Neural crest cell (in vitro differentiated cells): Measurements from ENCODE around the gene ANXA5. TPM values are rescaled to one million over a fixed set of nuclear protein-coding genes. Genes with fewer than 3 reads are reported as not detected.

Experiments used
- DNase-seq: peaks from one replicate; pipeline ENCODE4 v3.0.0; 2021; ENCODE audit warnings: low read depth, mixed read lengths, low spot score
- H3K27ac Mint-ChIP-seq: one replicate; pipeline ENCODE4 v1.8.0; 2021; ENCODE audit warnings: mild to moderate bottlenecking, mixed read lengths; ENCODE audit not compliant: unreplicated experiment
- H3K27me3 Mint-ChIP-seq: 2 replicates; pipeline ENCODE4 v1.8.0; 2021; ENCODE audit warnings: low read depth, mild to moderate bottlenecking, mixed read lengths
- H3K36me3 Mint-ChIP-seq: 2 replicates; pipeline ENCODE4 v1.8.0; 2021; ENCODE audit warnings: low read depth, mild to moderate bottlenecking, mixed read lengths
- H3K4me1 Mint-ChIP-seq: 2 replicates; pipeline ENCODE4 v1.8.0; 2021; ENCODE audit warnings: mixed read lengths
- H3K4me3 Mint-ChIP-seq: one replicate; pipeline ENCODE4 v1.8.0; 2021; ENCODE audit warnings: mild to moderate bottlenecking, mixed read lengths
- H3K9me3 Mint-ChIP-seq: 2 replicates; pipeline ENCODE4 v1.8.0; 2021; ENCODE audit warnings: mixed read lengths
- total RNA-seq: library from RNA; stranded (reverse); gene quantifications from 2 replicates; pipeline ENCODE4 v1.2.1, GENCODE V29; 2021
- TF ChIP-seq, protein P1 (sequence below): fragments of 200-600 bp; sonication (generic); conservative IDR thresholded peaks from 2 replicates; pipeline ENCODE4 v1.5.0; 2021; ENCODE audit warnings: antibody characterized with exemption, mild to moderate bottlenecking

The ANXA5 gene
- total RNA-seq, 1 donor from 2014 or later = 143 TPM

- TF ChIP-seq, protein P1, sequence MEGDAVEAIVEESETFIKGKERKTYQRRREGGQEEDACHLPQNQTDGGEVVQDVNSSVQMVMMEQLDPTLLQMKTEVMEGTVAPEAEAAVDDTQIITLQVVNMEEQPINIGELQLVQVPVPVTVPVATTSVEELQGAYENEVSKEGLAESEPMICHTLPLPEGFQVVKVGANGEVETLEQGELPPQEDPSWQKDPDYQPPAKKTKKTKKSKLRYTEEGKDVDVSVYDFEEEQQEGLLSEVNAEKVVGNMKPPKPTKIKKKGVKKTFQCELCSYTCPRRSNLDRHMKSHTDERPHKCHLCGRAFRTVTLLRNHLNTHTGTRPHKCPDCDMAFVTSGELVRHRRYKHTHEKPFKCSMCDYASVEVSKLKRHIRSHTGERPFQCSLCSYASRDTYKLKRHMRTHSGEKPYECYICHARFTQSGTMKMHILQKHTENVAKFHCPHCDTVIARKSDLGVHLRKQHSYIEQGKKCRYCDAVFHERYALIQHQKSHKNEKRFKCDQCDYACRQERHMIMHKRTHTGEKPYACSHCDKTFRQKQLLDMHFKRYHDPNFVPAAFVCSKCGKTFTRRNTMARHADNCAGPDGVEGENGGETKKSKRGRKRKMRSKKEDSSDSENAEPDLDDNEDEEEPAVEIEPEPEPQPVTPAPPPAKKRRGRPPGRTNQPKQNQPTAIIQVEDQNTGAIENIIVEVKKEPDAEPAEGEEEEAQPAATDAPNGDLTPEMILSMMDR = no peak
- H3K4me1 Mint-ChIP-seq = no peaks in the 10 kb centered on the region
- no peaks in the 10 kb centered on the region for H3K27me3 Mint-ChIP-seq
- no peak overlapping the region for H3K4me3 Mint-ChIP-seq
- H3K27ac Mint-ChIP-seq = no peak overlapping the region
- no peak for DNase-seq
- H3K36me3 Mint-ChIP-seq = peaks cover 10% of the 10 kb centered on the region
- no peaks in the 10 kb centered on the region for H3K9me3 Mint-ChIP-seq
Observed at GRCh38 chr4:121686255-121686654, 10.5 kb downstream of the ANXA5 start.

GRCh38 chr4:121685257-121685656, 11.5 kb downstream of the ANXA5 start:
- H3K27ac Mint-ChIP-seq = peak overlapping the region; percentile 6
- no peak for DNase-seq
- H3K27me3 Mint-ChIP-seq = no peaks in the 10 kb centered on the region
- TF ChIP-seq, protein P1 = no peak
- H3K9me3 Mint-ChIP-seq = no peaks in the 10 kb centered on the region
- H3K36me3 Mint-ChIP-seq = peaks cover 12% of the 10 kb centered on the region
- no peak overlapping the region for H3K4me3 Mint-ChIP-seq
- H3K4me1 Mint-ChIP-seq = no peaks in the 10 kb centered on the region

GRCh38 chr4:121684561-121684960, 12.2 kb downstream of the ANXA5 start:
- Mint-ChIP-seq H3K27ac (no peak overlapping the region), H3K27me3 (no peaks in the 10 kb centered on the region), H3K36me3 (peaks cover 15% of the 10 kb centered on the region), H3K4me1 (no peaks in the 10 kb centered on the region), H3K9me3 (no peaks in the 10 kb centered on the region), H3K4me3 (no peak overlapping the region)
- TF ChIP-seq, protein P1 = no peak
- no peak for DNase-seq

GRCh38 chr4:121684016-121684415, 12.8 kb downstream of the ANXA5 start:
- Mint-ChIP-seq H3K27me3 (no peaks in the 10 kb centered on the region), H3K4me1 (no peaks in the 10 kb centered on the region), H3K4me3 (no peak overlapping the region), H3K36me3 (peaks cover 19% of the 10 kb centered on the region), H3K9me3 (no peaks in the 10 kb centered on the region), H3K27ac (no peak overlapping the region)
- TF ChIP-seq, protein P1 = no peak
- no peak for DNase-seq

- H3K9me3 Mint-ChIP-seq = no peaks in the 10 kb centered on the region
- peaks cover 5% of the 10 kb centered on the region for H3K4me1 Mint-ChIP-seq
- no peaks in the 10 kb centered on the region for H3K27me3 Mint-ChIP-seq
- H3K36me3 Mint-ChIP-seq = peaks cover 17% of the 10 kb centered on the region
- no peak overlapping the region for H3K4me3 Mint-ChIP-seq
- TF ChIP-seq, protein P1 = no peak
- no peak overlapping the region for H3K27ac Mint-ChIP-seq
- no peak for DNase-seq
Observed at GRCh38 chr4:121680571-121680970, 16.2 kb downstream of the ANXA5 start.

DNA sequence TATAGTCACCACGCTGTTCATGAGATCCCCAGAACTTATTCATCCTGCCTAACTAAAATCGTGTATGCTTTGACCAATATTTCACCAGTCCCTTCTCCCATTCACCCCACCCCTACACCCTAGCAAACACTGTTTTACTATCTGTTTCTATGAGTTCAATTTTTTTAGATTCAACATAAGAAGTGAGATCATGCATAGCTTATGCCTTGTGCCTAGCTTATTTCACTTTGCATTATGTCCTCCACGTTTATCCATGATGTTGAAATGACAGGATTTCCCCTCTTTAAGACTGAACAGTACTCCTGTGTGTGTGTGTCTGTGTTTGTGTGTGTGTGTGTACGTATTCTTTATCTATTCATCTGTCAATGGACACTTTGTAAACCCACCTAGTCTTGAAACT, 16.8 kb downstream of the ANXA5 start:
- TF ChIP-seq, protein P1 = no peak
- Mint-ChIP-seq H3K4me1 (peaks cover 5% of the 10 kb centered on the region), H3K9me3 (no peaks in the 10 kb centered on the region), H3K4me3 (no peak overlapping the region), H3K36me3 (peaks cover 13% of the 10 kb centered on the region), H3K27ac (no peak overlapping the region), H3K27me3 (no peaks in the 10 kb centered on the region)
- no peak for DNase-seq
